Ishikawa (cell line): ENCODE results near the gene GID8.

Source experiments
- CREB1 ChIP-seq: IDR thresholded peaks from 2 replicates; pipeline ENCODE4 v1.6.1; 2012; ENCODE audit warnings: low read depth
- EGR1 ChIP-seq: IDR thresholded peaks from 2 replicates; pipeline ENCODE4 v1.6.1; 2012
- EP300 ChIP-seq: IDR thresholded peaks from 2 replicates; pipeline ENCODE4 v1.6.1; 2012; ENCODE audit warnings: borderline replicate concordance
- FOXM1 ChIP-seq: IDR thresholded peaks from 2 replicates; pipeline ENCODE4 v1.6.1; 2012; ENCODE audit warnings: low read depth, borderline replicate concordance
- MAX ChIP-seq: IDR thresholded peaks from 2 replicates; pipeline ENCODE4 v1.6.1; 2012
- NFIC ChIP-seq: IDR thresholded peaks from 2 replicates; pipeline ENCODE4 v1.6.1; 2012
- REST ChIP-seq: IDR thresholded peaks from 2 replicates; pipeline ENCODE4 v1.6.1; 2012; ENCODE audit warnings: low read depth, mild to moderate bottlenecking
- TEAD4 ChIP-seq: IDR thresholded peaks from 2 replicates; pipeline ENCODE4 v1.6.1; 2012
- YY1 ChIP-seq: IDR thresholded peaks from 2 replicates; pipeline ENCODE4 v1.6.1; 2012; ENCODE audit warnings: low read depth

- TF ChIP-seq TEAD4 (no peak), EP300 (no peak), YY1 (no peak), MAX (no peak), REST (no peak), NFIC (no peak), CREB1 (no peak), FOXM1 (no peak), EGR1 (no peak)
These were observed 37.0 kb upstream of the GID8 start for GRCh38 chr20:62900692-62901584.
